Pancreas (tissue), 10 donors: ENCODE results near the gene SPRY1. TPM values are rescaled to one million over a fixed set of nuclear protein-coding genes. Genes with fewer than 3 reads are reported as not detected.

Experiments used
- ATAC-seq, 4 donors: fragments of 200-7000 bp; cut with Tn5 transposase; one replicate each; pipeline versions ENCODE4 v1.8.0 to v1.9.1; 2020; ENCODE audit warnings: mild to moderate bottlenecking in 4 of 4, moderate library complexity in 4 of 4
- DNase-seq, 6 donors: peaks; one replicate each; pipeline ENCODE4 v3.0.0-alpha.2; 2020
- FAIRE-seq: peaks from 2 replicates; lab custom pipeline; 2012; peaks lifted over from hg19 to GRCh38; lab: Jason Lieb, UNC
- H3K27ac ChIP-seq, 4 donors: fragments of 200-600 bp; sonication (generic); 1 replicate in 3 of 4; 2 replicates in 1 of 4; pipeline versions ENCODE4 v1.5.0 to v1.8.0; 2020
- H3K27me3 ChIP-seq, 4 donors: fragments of 200-600 bp; one replicate each; pipeline ENCODE4 v1.8.0; 2021
- H3K36me3 ChIP-seq, 3 donors: fragments of 200-600 bp; sonication (generic) in 1 of 3; one replicate each; pipeline versions ENCODE4 v1.5.0 to v1.8.0; 2020 to 2021
- H3K4me1 ChIP-seq, 3 donors: fragments of 200-600 bp; one replicate each; pipeline ENCODE4 v1.8.0; 2021
- H3K4me3 ChIP-seq, 4 donors: fragments of 200-600 bp; sonication (generic) in 2 of 4; one replicate each; pipeline versions ENCODE4 v1.5.0 to v1.8.0; 2020 to 2021
- H3K9me3 ChIP-seq, 4 donors: fragments of 200-600 bp; one replicate each; pipeline ENCODE4 v1.8.0; 2021
- CTCF ChIP-seq, 4 donors: fragments of 200-600 bp; sonication (generic) in 3 of 4; IDR thresholded peaks; one replicate each; pipeline versions ENCODE4 v1.5.0 to v1.8.0; 2021; ENCODE audit warnings: antibody characterized with exemption in 4 of 4
- WGBS, 2 donors: extraction: QIAGEN DNeasy Blood & Tissue Kit; methylation state at CpG; one replicate each; pipeline ENCODE4 v1.1.7; 2013; 5-methylcytosine and 5-hydroxymethylcytosine counted together
- intact Hi-C, 3 donors: fragments of 100-400 bp; cut with DNase I; formaldehyde crosslinking; loops; one replicate each; pipeline versions ENCODE4 v1.11.1 to v1.14.2; 2022
- polyA plus RNA-seq, 2 donors: library from polyadenylated mRNA; stranded (reverse); fragments of 200-250 nt; gene quantifications; one replicate each; pipeline ENCODE4 v1.2.3, GENCODE V29; 2013
- total RNA-seq, 6 donors: library from RNA; stranded (reverse); fragmentation: NEBNext Ultra II Directional in 4 of 6; extraction: Animal tissue kit (Norgen Biotek cat#: 25700) in 4 of 6; gene quantifications; one replicate each; pipeline versions ENCODE4 v1.2.1 to v1.2.4, GENCODE V29; 2021 to 2023
- donor health status: healthy with polysubstance abuse.
- donor health status: DM: no; HTN: no; CAD: no; lungs with moderate emphysema.
- donor health status: DM: no; HTN: no; CAD: no.
- donor health status: control.
- donor health status: control.
- donor health status: Bipolar disorder and iron deficiency.
- donor health status: DM: yes; HTN: yes; CAD: no.
- donor health status: DM: no; HTN: no; CAD: no.
- donor health status: DM: no; HTN: no; CAD: no.
- donor health status: DM: yes; HTN: yes; CAD: no.

The SPRY1 gene
- total RNA-seq (10 to 100 TPM; 11.2 to 29.7 (median 21.5) TPM), polyA plus RNA-seq (10 to 100 TPM; 10.1 to 13.9 TPM)

- H3K4me3 ChIP-seq = peak within 1 kb of the TSS; percentile 50 to 74 (median 66)
- DNase-seq = peak; percentile 74 to 92 (median 88)
- H3K27ac ChIP-seq = peak within 1 kb of the TSS; percentile 89 to 97 (median 94)
- no peaks in the 10 kb centered on the region for H3K36me3 ChIP-seq
- 1% methylated on average over 20 of the region's 20 CpGs for WGBS, 2 donors
- intact Hi-C loops = loop anchor here in 2 of 3 donors (10.0 kb wide), 2 partner anchors 258 to 648 kb away; no protein-coding TSS in a partner anchor
- no peak for TF ChIP-seq CTCF (IDR thresholded peaks at IDR 0.05)
- H3K4me1 ChIP-seq = peaks cover 0 to 9% (median 0%) of the 10 kb centered on the region in 3 donors
- no peaks in the 10 kb centered on the region for H3K9me3 ChIP-seq
- no peaks in the 10 kb centered on the region for H3K27me3 ChIP-seq
- peak; percentile 94 for FAIRE-seq
- peak; percentile 62 to 78 (median 72) for ATAC-seq
Measured at GRCh38 chr4:123396307-123397143, at the start of gene SPRY1. Gene SPRY1, plus strand, starts transcription at chr4:123396795. Its CDS starts 4,797 bp downstream, at chr4:123401592.

GRCh38 chr4:123346951-123347350 lies 49.6 kb upstream of the SPRY1 start:
- intact Hi-C loops = no loop called here
- no peaks in the 10 kb centered on the region for H3K36me3 ChIP-seq
- no peaks in the 10 kb centered on the region for H3K4me1 ChIP-seq
- no peak overlapping the region for H3K27ac ChIP-seq
- H3K9me3 ChIP-seq = no peaks in the 10 kb centered on the region
- WGBS, 2 donors = 86 to 91% methylated on average over 5 of the region's 5 CpGs
- no peak for FAIRE-seq
- DNase-seq = no peak
- no peak for ATAC-seq
- TF ChIP-seq CTCF (IDR thresholded peaks at IDR 0.05) = no peak
- no peaks in the 10 kb centered on the region for H3K27me3 ChIP-seq
- no peak overlapping the region for H3K4me3 ChIP-seq

GRCh38 chr4:123348946-123349345 lies 47.6 kb upstream of the SPRY1 start:
- intact Hi-C loops = no loop called here
- Histone ChIP-seq H3K9me3 (no peaks in the 10 kb centered on the region), H3K27ac (no peak overlapping the region), H3K4me1 (peaks cover 0 to 5% (median 0%) of the 10 kb centered on the region in 3 donors), H3K27me3 (no peaks in the 10 kb centered on the region), H3K36me3 (no peaks in the 10 kb centered on the region), H3K4me3 (no peak overlapping the region)
- no peak for FAIRE-seq
- 72 to 74% methylated on average over 4 of the region's 4 CpGs for WGBS, 2 donors
- ATAC-seq = no peak
- TF ChIP-seq CTCF (IDR thresholded peaks at IDR 0.05) = no peak
- no peak for DNase-seq

GRCh38 chr4:123349421-123350190 lies 47.0 kb upstream of the SPRY1 start:
- intact Hi-C loops = no loop called here
- peaks cover 0 to 5% (median 0%) of the 10 kb centered on the region in 3 donors for H3K4me1 ChIP-seq
- ATAC-seq = peak in 1 of 4 donors; percentile 19
- WGBS, 2 donors = 51 to 52% methylated on average over 7 of the region's 7 CpGs
- no peaks in the 10 kb centered on the region for H3K36me3 ChIP-seq
- no peak for FAIRE-seq
- no peak overlapping the region for H3K27ac ChIP-seq
- no peak for TF ChIP-seq CTCF (IDR thresholded peaks at IDR 0.05)
- DNase-seq = no peak
- no peaks in the 10 kb centered on the region for H3K9me3 ChIP-seq
- H3K27me3 ChIP-seq = no peaks in the 10 kb centered on the region
- H3K4me3 ChIP-seq = no peak overlapping the region
